HL-60/S4 treated with phorbol 12-myristate 13-acetate at 8.2 ng/mL for 4 days and 3 days (cell line): Measurements from ENCODE around the gene DCDC1.

Experiments used
- in situ Hi-C: fragments of 300-500 bp; cut with MboI; formaldehyde crosslinking; loops from 2 replicates; pipeline ENCODE4 v1.15.0; 2022; ENCODE audit warnings: low sequenced_read_pairs

Gene DCDC1

GRCh38 chr11:31236143-31236542, 133.4 kb downstream of the DCDC1 start:
- in situ Hi-C loops = no loop called here

- in situ Hi-C loops = no loop called here
Observed at GRCh38 chr11:31233425-31233824, 136.1 kb downstream of the DCDC1 start.

DNA sequence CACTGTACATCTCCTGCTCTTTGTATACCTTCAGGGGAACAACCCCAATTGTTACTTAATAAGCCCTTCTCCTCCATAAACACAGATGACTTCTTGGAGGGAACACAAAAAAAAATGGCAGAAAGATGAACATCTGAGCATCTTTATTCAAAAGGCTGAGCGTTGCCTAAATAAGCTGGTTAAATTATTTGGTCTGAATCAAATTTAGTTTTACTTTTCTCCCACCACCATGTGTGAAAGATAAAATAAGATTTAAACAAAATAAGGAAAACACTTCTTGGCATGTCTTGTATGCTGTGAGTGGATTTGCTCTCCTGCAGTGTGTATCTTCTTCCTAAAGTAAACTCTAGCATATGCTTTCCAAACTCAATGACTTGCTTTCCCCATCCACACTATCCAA, 137.9 kb downstream of the DCDC1 start:
- in situ Hi-C loops = no loop called here

DNA sequence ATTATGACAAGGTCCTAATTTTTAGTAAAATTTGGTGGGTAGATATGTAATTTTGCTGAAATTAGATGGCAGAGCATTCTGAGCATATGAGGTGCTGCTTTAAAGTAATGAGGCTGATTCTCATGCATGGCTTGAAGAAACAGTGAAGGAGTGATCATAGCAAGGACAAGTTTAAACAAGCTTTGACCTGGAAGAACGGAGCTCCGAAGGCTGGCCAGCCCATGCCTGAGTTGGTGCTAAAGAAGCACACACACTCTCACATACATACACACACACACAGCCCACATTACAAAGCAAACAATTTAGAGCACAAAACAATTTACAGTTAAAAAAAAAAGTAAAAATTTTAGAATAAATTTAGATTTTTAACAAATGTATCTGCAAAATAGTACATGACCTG, 150.7 kb downstream of the DCDC1 start:
- in situ Hi-C loops = no loop called here

GRCh38 chr11:31214372-31214771, 155.2 kb downstream of the DCDC1 start:
- in situ Hi-C loops = no loop called here

GRCh38 chr11:31199378-31199777, 170.2 kb downstream of the DCDC1 start:
- in situ Hi-C loops = no loop called here

GRCh38 chr11:31173926-31174680, 195.4 kb downstream of the DCDC1 start:
- in situ Hi-C loops = no loop called here

DNA sequence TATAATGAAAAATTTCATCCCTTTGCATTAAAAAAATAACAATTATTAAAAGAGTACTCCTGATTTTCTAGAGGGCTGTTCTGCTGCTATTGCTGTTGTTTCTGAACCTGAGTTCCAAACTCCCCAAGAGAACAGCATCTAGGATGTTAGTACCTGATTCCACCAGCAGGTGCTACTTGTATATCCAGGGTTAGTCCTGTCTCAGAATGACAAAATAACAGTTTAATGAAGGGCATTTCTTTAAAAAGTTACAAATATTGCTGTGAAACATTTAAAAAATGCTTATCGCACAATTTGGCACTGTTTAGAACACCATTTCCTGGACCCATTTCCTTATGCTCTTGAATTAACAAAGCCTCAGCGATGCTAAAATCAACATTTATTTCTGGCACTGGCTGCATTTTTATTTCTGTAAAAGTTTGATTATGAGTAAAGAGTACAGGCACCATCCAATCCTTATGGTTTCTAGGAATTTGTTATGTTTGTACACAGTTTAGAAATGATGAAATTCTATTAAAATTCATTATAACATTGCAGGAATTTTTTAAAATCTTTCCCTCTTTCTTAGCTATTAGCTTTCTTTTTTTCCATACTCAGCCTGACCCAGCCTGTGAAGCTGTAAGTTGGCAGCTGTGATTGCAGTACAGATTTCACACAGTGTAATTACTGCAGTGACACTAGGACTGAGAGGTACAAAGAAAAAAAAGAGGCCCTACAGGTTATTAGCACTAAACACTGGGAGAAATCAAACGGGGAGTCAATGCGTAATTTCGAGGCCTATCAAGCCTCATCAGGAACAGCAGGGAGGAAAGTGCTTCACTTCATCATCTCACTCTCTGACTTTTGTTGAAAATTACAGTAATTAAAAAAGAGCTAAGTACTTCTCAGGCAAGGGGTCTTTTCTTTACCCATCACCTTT, 208.8 kb downstream of the DCDC1 start:
- in situ Hi-C loops = no loop called here

DNA sequence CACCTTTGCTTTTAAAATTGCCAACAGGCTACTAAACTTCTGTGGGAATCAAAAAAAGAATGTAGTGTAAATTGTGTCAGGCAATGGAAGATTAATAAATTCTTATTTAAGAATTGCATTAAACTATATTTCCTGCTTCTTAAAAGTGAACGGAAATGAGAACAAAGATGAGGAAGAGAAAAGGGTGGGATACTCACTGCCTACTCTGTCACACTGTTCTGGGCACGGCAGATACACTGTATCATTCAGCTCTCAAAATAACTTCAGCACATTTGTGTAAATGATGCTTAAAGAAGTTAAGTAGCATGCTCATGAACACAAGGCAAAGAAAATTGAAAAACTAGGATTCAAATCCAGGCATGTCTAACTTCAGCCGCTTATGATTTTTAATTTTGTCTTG, 218.7 kb downstream of the DCDC1 start:
- in situ Hi-C loops = no loop called here

DNA sequence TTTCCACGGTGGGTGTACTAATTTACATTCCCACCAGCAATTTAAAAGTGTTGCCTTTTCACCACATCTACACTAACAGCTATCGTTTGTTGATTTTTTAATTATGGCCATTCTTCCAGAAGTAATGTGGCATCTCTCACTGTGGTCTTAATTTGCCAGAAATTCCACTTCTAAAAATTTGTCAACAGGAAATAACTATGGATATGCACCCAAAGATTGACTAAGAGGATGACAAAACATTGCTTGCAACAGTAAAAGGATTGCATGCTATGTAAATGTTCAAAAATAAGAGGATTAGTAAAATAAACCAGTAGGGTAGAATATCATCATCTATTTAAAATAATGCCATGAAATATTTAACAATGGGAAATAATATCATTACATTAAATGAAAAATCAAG, 219.5 kb downstream of the DCDC1 start:
- in situ Hi-C loops = no loop called here

GRCh38 chr11:31141789-31142188, 227.8 kb downstream of the DCDC1 start:
- in situ Hi-C loops = no loop called here

GRCh38 chr11:31139479-31139878, 230.1 kb downstream of the DCDC1 start:
- in situ Hi-C loops = no loop called here

DNA sequence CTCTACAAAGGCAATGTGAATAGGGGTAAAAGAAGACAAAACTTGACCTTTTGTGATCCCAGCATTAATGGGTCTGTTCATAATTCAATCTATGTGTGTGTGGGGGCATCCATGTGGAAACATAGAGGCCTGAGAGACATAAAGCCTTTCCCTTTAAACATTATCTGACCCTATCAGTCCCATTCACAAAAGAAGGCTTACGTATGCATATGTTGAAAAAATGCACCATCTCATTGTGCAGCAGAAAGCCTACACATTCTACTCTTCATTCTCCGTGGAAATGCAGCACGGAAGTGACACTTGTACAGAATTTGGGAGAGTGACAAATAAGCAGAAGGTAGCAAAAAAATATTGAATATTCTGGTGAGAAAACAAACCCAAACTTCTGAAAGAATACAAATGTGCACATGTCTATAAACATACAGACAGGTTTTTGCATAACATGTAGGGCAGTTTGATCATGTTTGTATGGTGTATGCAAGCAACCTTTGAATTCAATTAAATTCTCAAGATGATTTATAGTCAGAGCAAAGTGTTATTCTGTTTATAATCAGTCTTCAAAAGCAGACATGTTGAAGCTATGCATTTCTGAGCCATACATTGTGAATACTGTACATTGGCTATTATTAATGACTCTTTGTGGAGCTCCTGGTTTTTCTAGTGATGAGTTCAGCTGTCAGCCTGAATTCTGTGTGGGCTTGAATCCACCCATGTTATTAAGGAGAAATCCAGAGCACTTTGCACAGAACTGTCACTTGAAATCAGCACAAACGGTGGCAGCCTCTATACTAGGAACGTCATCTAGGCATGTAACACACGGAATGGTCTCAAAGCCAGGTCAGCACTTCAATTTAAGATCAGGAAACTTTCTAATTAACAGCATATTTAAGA, 236.8 kb downstream of the DCDC1 start:
- in situ Hi-C loops = no loop called here

- in situ Hi-C loops = no loop called here
Observed at GRCh38 chr11:31131760-31132159, 237.8 kb downstream of the DCDC1 start.

DNA sequence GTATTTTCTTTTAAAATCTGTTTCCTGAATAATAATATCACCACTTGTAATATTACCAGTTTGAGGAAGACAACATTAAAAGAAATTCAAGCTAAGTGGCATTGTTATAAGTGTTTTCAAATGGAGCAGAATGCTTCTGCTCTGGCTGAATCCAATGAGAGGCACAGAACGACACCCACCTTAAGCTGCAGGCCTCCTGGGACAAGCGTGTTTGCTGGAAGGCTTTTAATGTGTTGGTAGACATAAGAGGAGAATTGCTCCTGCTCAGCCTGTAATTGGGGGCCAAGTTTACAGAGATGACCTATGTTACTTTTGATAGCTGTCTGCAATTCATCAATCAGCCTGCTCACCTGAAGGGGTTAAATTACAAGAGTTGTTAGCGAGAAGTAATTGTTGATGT, 242.2 kb downstream of the DCDC1 start:
- in situ Hi-C loops = no loop called here

DNA sequence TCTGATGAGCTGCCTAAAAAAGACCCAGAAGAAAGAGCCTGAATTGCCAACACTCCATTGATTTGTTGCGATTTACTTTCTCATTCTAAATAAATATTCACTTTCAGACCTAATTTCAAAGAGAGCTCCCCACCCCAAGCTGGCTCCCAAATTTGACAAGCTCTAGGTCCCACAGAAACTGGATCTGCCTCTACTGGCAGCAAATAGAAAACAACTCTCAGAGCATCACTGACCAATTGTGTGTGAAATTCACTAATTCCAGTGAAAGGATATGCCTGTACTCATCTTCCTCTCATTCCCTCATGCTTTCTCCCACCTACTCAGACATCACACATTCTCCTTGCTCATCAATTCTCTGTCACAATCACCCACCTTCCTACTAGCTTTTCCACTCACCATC, 249.1 kb downstream of the DCDC1 start:
- in situ Hi-C loops = no loop called here

DNA sequence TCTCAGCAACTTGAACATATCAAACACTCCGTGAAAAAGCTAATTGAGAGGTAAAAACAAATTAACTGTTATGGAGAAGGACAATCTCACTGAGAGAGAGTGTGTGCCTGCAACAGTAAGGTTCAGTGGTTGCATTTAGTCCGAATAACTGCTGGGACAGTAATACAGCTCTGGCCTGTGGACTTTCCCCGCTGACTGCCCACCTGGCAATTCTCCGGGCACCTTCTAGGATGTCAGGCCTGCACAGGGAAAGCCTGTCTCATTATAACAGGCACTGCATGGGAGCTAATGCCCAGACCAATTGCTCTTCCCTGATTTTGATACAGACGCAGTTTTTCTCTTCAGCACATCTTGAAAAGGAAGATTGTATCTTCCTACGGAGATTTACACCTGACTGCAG, 251.0 kb downstream of the DCDC1 start:
- in situ Hi-C loops = no loop called here

DNA sequence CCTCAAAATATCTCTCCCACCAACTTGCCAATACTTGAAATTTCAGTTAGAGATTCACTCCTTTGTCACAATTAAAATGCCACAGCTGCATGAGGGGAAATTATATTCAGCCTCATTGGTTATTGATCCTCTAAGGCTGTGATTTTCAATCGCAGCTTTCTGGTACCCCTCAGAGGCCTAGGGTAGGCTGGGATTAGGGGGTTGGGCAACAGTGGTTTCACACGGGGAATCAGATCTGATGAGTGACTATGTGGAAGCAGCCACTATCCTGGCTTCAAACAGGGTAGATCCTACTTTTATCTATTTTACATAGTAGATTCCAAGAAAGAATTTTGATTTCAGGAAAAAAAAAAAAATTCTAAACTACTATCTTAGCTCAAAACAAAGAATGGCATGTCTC, 252.5 kb downstream of the DCDC1 start:
- in situ Hi-C loops = no loop called here

DNA sequence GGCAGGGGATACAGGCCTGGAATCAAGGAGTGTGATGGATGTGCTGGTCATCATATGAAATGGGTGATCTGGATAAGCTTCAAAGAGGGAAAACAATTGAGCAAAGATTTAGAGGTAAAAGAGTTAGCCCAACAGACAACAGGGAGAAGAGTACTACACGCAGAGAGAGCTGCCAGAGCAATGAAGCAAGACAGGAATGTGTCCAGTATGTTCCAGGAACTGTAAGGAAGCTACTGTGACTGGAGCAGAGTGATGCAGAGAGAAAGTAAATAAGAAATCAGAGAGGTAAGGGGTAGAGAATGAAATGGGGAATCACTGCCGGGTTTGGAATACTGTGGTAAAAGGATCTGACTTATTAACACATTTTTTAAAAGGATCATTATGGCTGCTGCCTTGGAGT, 255.1 kb downstream of the DCDC1 start:
- in situ Hi-C loops = no loop called here

- in situ Hi-C loops = no loop called here
Observed at GRCh38 chr11:31110830-31111229, 258.7 kb downstream of the DCDC1 start.

- in situ Hi-C loops = no loop called here
Observed at GRCh38 chr11:31109446-31109845, 260.1 kb downstream of the DCDC1 start.
